ENCODE results near the gene PPP6R1.
"Not testable (repeated sequence)": the region's sequence is repeated elsewhere in the genome, so short reads cannot be mapped to it uniquely, and the experiment has no call there.

The PPP6R1 gene

DNA sequence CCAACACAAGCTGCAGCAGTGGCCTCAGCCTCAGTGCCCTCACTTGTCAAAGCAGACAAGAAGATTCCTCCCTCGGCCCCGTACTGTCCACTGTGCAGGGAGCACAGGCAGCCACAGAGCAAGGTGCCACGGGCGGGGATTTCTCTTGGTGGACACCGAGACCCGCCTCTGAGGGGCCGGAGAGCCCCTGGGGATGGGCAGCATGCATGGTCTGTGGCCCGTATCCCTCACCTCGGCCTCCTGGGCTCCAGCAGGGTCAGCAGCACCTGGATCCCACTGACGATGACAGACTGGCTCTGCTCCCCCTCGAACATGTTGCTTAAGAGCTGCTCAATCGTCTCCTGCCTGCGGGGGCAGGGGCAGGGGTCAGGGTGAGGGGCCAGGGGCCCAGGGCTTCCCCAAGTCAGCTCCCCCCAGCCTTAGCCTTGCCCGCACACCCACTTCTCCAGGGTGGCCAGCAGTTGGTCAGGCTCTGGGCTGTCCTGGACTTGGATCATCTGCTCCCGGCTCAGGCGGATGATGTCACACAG lies 16.8 kb downstream of the PPP6R1 start:
- DNase-seq (ENCODE audit: low read depth), result no peak

DNA sequence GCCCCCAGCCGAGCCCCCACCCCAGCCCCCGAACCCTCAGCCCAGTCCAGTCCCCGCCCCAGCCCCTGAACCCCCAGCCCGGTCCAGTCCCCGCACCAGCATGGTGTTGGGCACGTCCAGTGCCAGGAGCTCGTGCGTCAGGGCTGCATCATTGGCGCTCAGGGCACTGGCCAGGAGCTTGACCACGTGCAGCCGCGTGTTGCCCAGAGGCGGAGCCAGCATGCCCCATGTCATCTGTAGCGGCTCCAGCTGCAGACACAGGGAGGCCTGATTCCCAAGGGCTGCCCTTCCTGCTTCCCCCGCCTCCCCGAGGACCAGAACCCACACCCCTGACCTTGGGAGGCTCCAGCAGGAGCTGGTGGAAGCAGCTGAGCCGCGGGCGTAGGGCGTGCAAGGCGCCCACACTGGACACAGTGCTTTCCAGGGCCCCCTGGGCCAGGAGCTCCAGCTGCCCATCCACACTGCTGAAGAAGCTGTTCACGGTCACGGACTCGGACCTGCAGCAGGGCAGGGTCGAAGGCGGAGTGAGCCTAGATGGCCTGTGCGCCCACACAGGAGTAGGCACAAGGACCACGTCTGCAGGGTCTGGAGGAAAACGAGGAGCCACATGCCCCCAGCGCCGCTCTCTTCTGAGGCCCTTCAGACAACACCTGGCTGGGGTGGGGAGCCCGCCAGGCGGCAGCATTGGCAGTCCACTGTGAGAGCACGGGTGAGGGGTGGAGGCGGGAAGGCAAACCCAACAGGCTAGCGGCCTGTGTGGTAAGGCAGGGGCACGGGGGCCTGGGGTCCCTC lies 17.5 kb downstream of the PPP6R1 start:
- DNase-seq (ENCODE audit: low read depth), result no peak

DNA sequence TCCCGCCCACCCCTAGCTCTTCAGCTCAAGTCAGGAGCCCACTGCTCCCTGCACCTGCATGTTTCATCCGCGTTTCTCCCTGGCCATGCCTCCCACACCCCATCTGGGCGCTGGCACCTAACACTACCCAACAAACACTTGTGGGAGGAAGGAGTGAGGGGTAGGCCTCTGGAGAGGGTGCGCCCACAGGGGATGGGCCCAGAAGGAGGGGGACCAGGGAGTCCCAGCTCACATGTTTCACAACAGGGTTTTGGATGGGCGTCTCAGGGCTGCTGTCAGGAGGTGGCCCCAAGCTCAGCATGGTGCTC lies 18.1 kb downstream of the PPP6R1 start:
- no peak for DNase-seq (ENCODE audit: low read depth)

DNA sequence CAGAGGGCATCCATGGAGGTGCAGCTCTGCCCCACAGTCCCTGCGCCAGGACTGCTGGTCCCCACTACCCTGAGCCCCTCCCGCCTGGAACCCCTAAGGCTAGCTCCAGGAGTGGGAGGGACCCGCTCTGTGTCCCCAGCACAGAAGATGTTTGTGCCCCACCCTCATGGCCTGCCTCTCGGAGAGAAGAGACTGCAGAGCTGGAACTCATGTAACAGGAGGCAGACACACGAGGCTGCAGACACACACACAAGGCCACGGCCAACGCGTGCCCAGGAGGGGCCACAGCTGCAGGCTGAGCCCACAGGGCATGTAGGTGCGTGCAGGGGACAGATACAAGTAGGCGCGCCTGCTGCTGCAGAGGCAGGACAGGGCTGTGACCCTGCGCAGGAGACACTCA lies 19.8 kb downstream of the PPP6R1 start:
- no peak for DNase-seq (ENCODE audit: low read depth)

DNA sequence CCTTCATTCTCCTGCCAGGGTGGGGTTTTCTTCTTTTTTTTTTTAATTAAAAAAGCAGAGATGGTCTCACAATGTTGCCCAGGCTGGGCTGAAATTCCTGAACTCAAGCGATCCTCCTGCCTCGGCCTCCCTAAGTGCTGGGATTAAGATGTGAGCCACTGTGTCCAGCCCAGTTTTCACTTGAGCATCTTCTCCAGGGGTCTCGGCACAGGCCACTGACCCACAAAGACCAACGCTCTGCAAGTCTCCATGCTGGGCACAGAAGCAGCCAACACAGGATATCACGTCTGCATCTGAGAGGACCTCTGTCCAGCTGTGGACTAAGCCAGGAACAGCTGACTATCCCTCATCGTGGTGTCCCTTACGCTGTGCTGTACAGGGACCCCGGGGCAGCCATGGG lies 20.8 kb downstream of the PPP6R1 start:
- DNase-seq (ENCODE audit: low read depth), result no peak

DNA sequence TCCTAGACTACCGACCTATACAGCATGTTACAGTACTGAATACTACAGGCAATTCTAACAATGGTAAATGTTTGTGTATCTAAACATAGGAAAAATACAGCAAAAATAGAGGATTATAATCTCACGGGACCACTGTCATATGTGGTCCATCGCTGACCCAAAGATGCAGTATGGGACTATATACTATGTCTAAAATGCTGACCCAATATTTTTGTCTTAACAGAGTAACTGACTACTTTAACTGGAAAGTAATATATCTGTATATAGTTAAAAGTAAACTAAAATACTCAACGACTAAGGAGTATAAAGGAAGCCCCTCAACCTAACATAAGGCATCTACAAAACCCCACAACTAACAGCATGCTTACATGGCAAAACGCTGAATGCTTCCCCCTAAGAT lies 25.8 kb downstream of the PPP6R1 start:
- DNase-seq (ENCODE audit: low read depth), result no peak

DNA sequence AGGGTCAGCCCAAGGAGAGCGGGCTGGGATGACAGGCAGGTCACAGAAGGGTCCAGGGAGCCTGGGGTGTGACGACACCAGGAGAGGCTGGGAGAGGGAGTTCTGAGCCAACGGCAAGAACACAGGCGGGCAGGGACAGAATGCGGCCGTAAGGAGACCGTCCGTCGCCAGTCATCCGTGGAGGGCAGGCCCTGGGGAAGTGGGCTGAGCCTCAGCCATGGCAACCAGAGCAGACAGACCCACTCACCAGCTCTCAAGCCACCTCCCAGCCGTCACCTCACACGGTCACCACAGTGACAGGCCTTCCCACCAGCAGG lies 26.6 kb downstream of the PPP6R1 start:
- no peak for DNase-seq (ENCODE audit: low read depth)

DNA sequence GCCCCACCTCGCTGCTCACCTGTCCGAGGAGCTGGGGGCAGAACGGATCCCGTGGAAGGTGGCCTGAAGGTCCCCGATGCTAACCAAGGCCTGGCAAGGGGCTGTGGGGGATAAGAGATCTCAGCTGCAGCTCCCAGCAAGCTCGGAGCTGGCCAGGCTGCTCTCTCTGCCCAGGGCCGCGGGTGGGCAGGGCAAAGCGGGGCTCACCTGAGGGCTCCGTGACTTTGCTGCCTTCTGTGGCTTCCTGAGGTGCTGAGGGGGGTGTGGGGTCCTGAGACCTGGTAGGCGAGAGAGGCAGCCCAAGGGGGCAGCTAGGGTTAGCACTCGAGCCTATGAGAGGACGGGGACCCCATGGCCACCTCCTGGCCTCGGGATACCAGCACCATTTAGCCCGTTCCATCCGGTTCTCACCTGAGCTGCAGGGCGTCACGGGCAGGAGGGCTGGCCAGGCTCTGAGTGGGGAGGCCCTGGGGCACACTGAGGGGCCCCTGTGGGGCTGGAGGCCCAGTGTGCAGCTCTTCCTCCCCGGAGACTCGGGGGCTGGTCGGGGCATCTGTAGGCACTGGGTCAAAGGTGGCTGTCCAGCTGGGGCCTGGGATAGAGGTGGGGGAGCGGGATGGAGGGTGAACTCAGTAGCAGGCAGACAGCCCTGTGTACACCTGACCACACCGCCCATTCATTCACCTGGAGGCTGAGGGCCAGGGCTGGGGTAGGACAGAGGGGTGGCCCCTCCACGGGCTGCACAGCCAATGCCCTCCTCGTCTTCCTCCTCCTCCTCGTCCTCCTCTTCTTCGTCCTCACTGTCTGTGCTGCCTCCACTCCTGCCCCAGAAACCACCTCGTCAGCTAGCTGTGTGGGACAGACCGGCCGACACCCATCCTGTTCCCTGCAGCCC lies 27.2 kb downstream of the PPP6R1 start:
- no peak for DNase-seq (ENCODE audit: low read depth)

DNA sequence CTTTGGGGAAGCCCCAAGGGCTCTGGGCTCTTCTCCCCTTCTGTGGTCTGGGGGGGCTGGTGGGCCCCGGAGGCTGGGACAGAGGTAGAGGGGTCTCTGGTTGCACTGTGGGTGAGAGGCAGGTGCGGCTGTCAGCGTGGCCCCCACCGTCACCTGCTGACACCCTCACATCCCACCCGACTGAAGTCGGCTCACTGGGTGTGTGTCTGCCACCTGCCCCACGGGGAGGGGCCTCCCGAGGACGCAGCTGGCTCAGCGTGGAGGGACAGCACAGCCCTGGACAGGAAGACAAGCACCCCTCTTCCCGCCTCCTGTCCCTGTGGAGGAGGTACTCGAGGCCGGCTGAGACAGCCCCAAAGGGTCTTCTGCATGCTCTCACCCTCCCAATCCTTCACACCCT lies 28.0 kb downstream of the PPP6R1 start:
- DNase-seq (ENCODE audit: low read depth), result no peak

DNA sequence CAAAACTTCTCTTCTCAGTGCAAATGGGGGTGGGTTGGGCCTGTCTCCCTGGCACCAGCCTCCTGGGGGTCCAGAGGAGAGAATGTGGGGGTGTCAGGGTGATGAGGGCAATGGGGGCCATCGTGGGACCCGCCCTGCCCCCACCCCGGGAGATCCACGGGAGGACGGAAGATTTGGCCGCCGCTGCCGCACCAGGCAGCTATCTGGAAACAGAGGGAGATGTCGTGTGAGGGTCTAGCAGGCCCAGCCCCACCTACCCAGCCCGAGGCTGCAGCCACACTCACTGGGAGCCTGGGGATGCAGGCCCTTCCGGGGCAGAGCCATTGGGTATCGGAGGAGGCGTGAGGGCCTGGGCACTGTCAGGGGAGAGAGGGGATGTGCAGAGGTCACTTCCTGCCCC lies 28.5 kb downstream of the PPP6R1 start:
- no peak for DNase-seq (ENCODE audit: low read depth)

DNA sequence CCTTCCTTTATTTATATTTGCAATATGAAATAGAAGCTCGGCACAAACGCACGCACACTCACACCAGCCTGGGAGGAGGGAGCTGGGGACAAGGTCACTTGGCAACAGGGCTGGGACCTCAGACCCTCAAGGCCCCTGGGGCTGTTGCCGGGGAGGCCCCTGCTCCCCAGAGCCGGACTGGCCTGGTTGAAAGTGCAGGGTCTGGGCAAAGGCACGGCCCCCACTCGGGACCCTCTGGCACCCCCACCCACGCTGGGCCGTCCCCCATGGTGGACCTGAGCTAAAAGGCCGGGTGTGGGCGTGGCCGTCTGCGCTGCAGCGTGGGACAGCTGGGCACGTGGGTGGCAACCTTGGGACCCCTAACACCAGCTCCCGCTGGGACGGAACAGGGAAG lies 29.0 kb downstream of the PPP6R1 start:
- no peak for DNase-seq (ENCODE audit: low read depth)

DNA sequence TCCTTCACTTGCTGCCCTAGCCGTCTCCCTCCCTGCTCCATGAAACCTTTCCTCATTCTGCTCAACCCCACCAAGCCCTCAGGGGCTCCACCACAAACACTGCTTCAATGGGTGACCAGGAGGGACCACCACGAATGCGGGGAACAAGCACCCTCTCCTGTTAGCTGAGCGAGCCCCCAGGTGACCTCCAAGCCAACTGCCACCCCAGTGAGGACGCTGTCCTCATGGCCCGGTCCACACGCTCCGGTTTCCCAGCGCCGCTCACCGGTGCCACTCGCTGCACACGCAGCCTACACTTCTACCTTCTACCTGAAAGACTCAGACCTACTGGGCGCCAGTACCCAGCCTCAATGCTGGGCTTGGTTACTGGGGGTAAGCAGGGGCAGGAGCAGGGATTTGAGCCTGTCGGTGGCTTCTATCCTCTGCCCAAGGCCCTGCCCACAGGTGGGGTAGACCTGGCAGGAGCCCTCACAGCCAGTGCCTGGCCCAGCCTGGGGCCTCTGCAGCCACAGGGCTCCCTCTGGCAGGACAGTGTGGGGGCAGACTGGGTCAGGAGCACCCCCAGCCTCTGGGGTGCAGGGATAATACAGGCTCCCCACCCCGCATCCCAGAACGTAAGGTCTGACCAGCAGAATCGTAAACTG lies 29.6 kb downstream of the PPP6R1 start:
- no peak for DNase-seq (ENCODE audit: low read depth)

DNA sequence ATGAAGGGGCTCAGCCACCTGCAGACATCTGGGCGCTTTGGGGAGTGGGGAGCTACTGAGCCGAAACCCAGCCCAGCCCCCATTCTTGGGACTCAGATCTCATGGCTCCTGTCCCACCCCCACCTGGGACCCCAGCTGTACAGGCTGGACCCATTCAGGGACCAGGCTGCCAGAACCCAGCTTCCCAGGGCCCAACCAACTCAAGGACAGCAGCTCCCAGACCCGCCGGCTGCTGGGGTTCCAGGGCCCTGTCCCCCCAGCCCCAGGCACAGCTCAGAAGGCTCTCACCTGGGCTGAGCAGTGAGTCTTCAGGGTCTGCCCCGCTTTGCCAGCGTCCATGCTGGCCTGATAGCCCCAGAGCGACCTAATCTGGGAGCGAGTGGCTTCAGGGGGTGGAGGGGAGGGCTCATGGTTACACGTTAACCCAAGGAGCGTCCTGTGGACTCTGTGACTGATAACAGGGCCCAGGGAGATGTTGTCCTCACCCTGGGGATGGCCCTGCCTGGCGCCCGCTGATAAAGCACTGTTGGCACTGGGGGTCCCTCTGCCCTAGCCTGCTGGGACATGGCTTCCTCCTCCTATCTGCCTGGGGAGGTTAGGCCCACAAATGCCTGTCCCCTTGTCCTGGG lies 30.3 kb downstream of the PPP6R1 start, which contains the start of gene TMEM86B:
Gene TMEM86B, minus strand, starts transcription at position 361 of the 629 bp plus-strand sequence. Its CDS starts 22 bp downstream, at position 339.
- DNase-seq (ENCODE audit: low read depth), result no peak

DNA sequence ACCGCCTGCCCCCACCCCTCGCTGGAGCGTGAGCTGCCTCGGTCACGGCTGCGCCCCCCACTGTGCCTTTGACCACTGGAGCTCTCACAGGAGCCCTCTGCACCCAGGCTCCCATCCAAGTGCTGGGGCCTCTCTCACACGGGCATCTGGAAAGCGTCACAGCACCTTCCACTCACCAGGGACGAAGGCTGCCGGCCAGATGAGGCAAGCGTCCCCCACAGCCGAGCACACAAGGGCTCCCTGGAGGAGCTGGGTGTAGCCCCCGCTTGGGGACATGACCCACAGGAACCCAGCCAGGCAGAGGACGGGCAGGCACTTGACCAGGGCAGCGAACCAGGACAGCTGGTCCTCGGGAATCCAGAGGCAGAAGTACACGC lies 30.8 kb downstream of the PPP6R1 start:
- DNase-seq (ENCODE audit: low read depth), result no peak

DNA sequence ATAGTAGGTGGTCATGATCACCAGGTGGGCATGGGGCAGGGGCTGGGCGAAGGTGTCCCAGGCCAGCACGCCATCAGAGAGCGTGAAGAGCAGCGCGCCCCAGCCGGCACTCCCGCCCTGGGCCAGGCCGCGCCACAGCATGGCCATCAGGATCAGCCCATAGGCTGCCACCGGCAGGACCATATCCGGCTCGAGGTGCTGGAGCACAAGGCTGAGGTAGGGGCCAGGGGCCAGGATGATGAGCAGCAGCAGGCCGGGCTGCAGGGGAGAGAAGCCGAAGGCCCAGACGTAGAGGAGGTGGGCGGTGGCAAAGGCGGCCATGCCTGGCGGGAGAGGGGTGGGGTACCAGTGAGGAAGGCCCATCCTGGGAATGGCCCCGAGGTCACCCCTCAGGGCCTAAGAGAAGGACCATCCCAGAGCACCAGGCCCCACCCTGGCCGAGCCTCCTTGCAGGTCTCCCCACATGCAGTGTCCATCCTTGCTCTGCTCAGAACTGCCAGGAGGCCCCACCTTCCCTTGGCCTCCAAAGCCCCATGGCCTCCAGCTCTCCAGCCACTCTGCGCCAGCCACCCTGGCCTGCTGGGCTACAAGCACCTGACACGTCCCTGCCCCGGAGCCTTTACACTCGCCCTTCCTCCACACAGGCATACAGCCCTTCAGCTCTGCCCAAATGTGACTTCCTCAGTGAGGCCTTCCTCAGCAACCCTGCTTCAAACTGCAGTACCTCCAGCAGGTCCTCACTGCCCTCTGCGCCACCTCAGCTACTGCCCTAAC lies 31.4 kb downstream of the PPP6R1 start:
- no peak for DNase-seq (ENCODE audit: low read depth)

DNA sequence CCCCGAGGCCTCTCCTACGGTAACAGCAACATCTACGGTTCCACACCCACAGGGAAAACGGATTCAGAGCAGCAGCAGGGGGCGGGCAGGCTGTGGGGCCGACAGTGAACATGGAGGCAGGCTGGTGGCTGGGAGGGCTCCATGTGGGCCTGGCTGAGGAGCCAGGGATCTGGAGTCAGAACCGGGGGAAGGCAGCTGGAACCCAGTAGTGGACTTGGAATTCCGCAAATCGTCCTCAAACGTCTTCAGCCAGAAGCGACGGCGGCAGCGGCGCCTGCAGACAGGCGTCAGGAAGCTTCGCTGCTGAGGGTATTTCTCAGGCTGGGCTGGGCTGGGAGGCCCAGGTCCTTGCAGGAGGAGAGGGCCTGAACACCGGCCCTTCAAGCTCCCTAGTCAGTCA lies 32.0 kb downstream of the PPP6R1 start:
- no peak for DNase-seq (ENCODE audit: low read depth)

DNA sequence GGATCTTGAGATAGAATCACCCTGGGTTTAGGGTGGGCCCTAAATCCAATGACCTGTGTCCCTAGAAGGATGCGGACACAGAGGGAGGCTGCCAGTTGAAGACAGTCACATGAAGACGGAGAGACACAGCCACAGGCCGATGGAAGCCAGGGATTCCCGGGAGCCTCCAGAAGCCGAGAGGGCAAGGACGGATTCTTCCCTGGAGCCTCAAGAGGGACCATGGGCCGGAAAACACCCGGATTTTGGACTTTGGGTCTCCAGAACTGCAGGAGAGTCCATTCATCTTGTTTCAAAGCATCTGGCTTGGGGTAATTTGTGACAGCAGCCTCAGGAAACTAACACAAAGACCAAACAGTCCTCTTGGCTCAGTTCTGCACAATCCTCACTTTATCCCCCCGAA lies 32.5 kb downstream of the PPP6R1 start:
- no peak for DNase-seq (ENCODE audit: low read depth)

DNA sequence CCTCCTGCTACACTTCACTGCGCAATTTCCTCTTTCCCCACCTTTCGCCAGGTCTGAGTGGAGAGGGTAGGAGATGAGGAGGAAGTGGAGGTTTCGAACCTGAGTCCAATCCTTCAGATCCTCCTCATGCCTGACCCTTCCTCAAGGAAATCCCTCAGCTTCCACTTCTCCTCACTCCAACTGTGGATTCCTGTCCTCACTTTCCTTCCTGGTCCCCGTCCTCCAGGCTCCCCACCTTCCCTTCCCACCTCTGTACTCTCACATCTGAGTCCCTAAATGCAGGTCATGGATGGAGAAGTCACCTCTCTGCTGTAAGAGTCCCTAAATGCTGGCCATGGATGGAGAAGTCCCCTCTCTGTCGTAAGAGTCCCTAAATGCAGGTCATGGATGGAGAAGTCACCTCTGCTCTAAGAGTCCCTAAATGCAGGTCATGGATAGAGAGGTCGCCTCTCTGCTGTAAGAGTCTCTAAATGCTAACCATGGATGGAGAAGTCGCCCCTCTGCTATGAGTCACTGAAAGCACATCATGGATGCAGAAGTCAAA lies 33.3 kb downstream of the PPP6R1 start:
- no peak for DNase-seq (ENCODE audit: low read depth)

DNA sequence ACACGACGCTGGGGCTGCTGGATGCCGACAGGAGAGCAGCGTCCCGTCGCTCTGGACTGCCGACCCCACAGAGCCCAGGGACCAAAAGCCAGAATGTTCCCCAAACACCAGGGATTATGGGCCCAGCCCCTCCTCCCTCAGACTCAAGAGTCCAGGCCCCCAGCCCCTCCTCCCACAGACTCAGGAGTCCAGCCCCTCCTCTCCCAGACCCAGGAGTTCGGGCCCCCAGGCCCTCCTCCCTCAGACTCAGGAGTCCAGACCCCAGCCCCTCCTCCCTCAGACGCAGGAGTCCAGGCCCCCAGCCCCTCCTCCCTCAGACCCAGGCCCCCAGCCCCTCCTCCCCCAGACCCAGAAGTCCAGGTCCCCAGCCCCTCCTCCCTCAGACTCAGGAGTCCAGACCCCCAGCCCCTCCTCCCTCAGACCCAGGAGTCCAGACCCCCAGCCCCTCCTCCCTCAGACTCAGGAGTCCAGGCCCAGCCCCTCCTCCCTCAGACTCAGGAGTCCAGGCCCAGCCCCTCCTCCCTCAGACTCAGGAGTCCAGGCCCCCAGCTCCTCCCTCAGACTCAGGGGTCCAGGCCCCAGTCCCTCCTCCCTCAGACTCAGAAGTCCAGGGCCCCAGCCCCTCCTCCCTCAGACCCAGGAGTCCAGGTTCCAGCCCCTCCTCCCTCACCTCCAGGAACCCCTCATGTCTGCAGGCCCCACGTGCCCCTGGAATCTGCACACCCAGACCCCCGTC lies 34.0 kb downstream of the PPP6R1 start:
- DNase-seq (ENCODE audit: low read depth), result not testable (repeated sequence)

DNA sequence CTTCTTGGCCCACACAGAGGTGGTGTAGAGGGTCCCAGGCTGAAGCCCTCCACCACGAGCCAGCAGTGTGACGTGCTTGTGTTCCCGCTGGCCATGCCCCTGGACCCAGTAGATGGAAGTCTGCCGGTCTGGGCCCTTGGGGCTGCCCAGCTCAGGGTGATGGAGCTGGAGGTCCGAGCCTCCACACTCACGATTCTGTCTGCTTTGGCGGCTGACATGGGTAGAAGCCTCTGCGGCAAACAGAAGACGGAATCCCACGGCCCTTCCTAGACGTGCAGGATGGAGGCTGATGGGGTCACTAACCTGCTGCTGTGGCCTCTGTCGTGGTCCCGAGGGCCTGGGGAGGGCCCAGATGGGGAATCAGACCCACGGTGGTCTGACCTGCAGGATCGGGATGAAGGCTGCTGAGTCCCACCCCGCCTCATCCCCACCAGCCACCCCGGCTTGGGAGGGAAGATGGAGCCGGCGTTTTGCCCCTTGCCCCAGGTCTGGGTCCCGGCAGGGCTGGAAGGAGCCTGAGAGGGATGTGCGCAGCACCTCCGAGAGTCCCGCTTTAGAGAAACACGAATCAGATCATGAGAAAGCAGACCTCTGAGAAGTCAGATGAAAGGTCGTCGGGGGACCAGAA lies 34.7 kb downstream of the PPP6R1 start:
- no peak for DNase-seq (ENCODE audit: low read depth)

Measured in ELR (cell line).